K562 (cell line): ENCODE results near the gene JPH3. TPM values are rescaled to one million over a fixed set of nuclear protein-coding genes. Genes with fewer than 3 reads are reported as not detected.

Experiments used
- ATAC-seq: fragments of 200-7000 bp; cut with Tn5 transposase; 3 replicates; pipeline ENCODE4 v1.9.1; 2020; ENCODE audit warnings: moderate library complexity
- BruUV-seq: library from RNA; stranded (reverse); fragments of 400-500 nt; replicated peaks from 2 replicates; lab custom pipeline; 2021; lab: Mats Ljungman, UMichigan
- CTCF ChIA-PET: fragments of 300-600 bp; formaldehyde crosslinking; extraction: SDS; loops from one replicate; lab custom pipeline; 2021; ENCODE audit warnings: low intra/inter-chr PET ratio; lab: Yijun Ruan, JAX
- POLR2A ChIA-PET: fragments of 300-600, 350-650 bp; sonication (Branson Sonifier 250); formaldehyde crosslinking; extraction: SDS; loops from one replicate; lab custom pipeline; 2021; ENCODE audit warnings: antibody characterized with exemption, inconsistent platforms; lab: Yijun Ruan, JAX
- DNase-seq, 4 experiments: peaks; one replicate each; pipeline versions ENCODE4 v3.0.0 to v3.0.0-alpha.2; 2011 to 2018; ENCODE audit warnings: low spot score in 3 of 4, mixed read lengths in 3 of 4; ENCODE audit errors: extremely low read depth in 1 of 4
- FAIRE-seq: peaks from 2 replicates; lab custom pipeline; 2011; peaks lifted over from hg19 to GRCh38; lab: Jason Lieb, UNC
- H2AFZ ChIP-seq: 2 replicates; pipeline ENCODE4 v1.6.0; 2011; ENCODE audit warnings: low read depth, low read length, control low read depth, inconsistent platforms
- H3K27ac ChIP-seq: fragments of 200-600 bp; 3 replicates; pipeline ENCODE4 v1.8.0; 2011; ENCODE audit warnings: low read depth, mild to moderate bottlenecking, control low read depth, inconsistent platforms, low read length, moderate library complexity, mixed read lengths; ENCODE audit errors: extremely low read depth
- H3K27me3 ChIP-seq, 2 experiments: fragments of 300-600 bp in 1 of 2; 2 replicates in 1 of 2; 3 replicates in 1 of 2; pipeline versions ENCODE4 v1.6.0 to v1.8.0; 2011; ENCODE audit warnings: inconsistent platforms in 2 of 2, low read length in 2 of 2, mild to moderate bottlenecking in 1 of 2, mixed read lengths in 1 of 2, moderate library complexity in 1 of 2; ENCODE audit not compliant: control insufficient read depth in 2 of 2, insufficient read depth in 2 of 2
- H3K36me3 ChIP-seq: fragments of 300-600 bp; 3 replicates; pipeline ENCODE4 v1.8.0; 2011; ENCODE audit warnings: mild to moderate bottlenecking, low read length, inconsistent platforms; ENCODE audit not compliant: control insufficient read depth, insufficient read depth
- H3K4me1 ChIP-seq, 2 experiments: fragments of 200-600 bp in 1 of 2; replicated peaks in 1 of 2; 2 replicates in 1 of 2; 3 replicates in 1 of 2; pipeline versions ENCODE4 v1.5.1 to v1.8.0; 2011; ENCODE audit warnings: inconsistent platforms in 2 of 2, low read length in 2 of 2, mild to moderate bottlenecking in 1 of 2, mixed read lengths in 1 of 2, moderate library complexity in 1 of 2; ENCODE audit not compliant: control insufficient read depth in 2 of 2, insufficient read depth in 2 of 2
- H3K4me2 ChIP-seq: 2 replicates; pipeline ENCODE4 v1.6.1; 2011; ENCODE audit warnings: low read length, control low read depth, inconsistent platforms, mixed read lengths; ENCODE audit not compliant: insufficient read depth
- H3K4me3 ChIP-seq: fragments of 200-600 bp; sonication (generic), shearing (Covaris generic); 2 replicates; pipeline ENCODE4 v1.5.1; 2016; ENCODE audit warnings: control low read depth, inconsistent platforms
- H3K79me2 ChIP-seq: fragments of 200-600 bp; 3 replicates; pipeline ENCODE4 v1.8.0; 2011; ENCODE audit warnings: low read length, inconsistent platforms; ENCODE audit not compliant: control insufficient read depth, insufficient read depth
- H3K9ac ChIP-seq, 2 experiments: 2 replicates each; pipeline versions ENCODE4 v1.6.0 to v1.6.1; 2011; ENCODE audit warnings: low read depth in 2 of 2, low read length in 2 of 2, control low read depth in 1 of 2, inconsistent platforms in 1 of 2, mild to moderate bottlenecking in 1 of 2, mixed read lengths in 1 of 2; ENCODE audit not compliant: insufficient read depth in 1 of 2
- H3K9me1 ChIP-seq: one replicate; pipeline ENCODE4 v1.6.0; 2011; ENCODE audit warnings: inconsistent platforms, mild to moderate bottlenecking, low read length, moderate library complexity; ENCODE audit not compliant: control insufficient read depth, insufficient read depth
- H3K9me3 ChIP-seq: replicated peaks from 2 replicates; pipeline ENCODE4 v1.5.1; 2011; ENCODE audit warnings: low read depth, low read length, inconsistent platforms; ENCODE audit not compliant: control insufficient read depth, insufficient read depth
- H4K20me1 ChIP-seq: replicated peaks from 2 replicates; pipeline ENCODE4 v1.6.1; 2011; ENCODE audit warnings: low read length, inconsistent platforms, mixed read lengths; ENCODE audit not compliant: control insufficient read depth, insufficient read depth
- ADNP ChIP-seq: fragments of 200-800 bp; sonication (Bioruptor generic); IDR thresholded peaks from 2 replicates; pipeline ENCODE4 v1.6.1; 2016; ENCODE audit warnings: missing genetic modification characterization, missing compliant biosample characterization
- CBX8 ChIP-seq: fragments of 200-600 bp; sonication (generic); IDR thresholded peaks from 2 replicates; pipeline ENCODE4 v1.6.1; 2012; ENCODE audit warnings: borderline replicate concordance, mixed run types, low read depth, mild to moderate bottlenecking, moderate library complexity, mixed read lengths, low read length, control low read depth, inconsistent platforms; ENCODE audit not compliant: poor library complexity, severe bottlenecking; ENCODE audit errors: extremely low read depth
- CEBPB ChIP-seq: fragments of 450-650 bp; IDR thresholded peaks from 2 replicates; pipeline ENCODE4 v1.6.1; 2016; ENCODE audit warnings: missing genetic modification characterization, missing compliant biosample characterization
- E2F8 ChIP-seq: fragments of 450-650 bp; IDR thresholded peaks from 2 replicates; pipeline ENCODE4 v1.7.1; 2018; ENCODE audit warnings: mild to moderate bottlenecking, low read depth; ENCODE audit not compliant: partially characterized antibody
- EZH2 ChIP-seq: IDR thresholded peaks from 2 replicates; pipeline ENCODE4 v1.6.1; 2012; ENCODE audit warnings: low read depth, mild to moderate bottlenecking, inconsistent platforms, low read length, borderline replicate concordance
- KDM4B ChIP-seq, 2 experiments: fragments of 450-650 bp in 1 of 2; sonication (generic) in 1 of 2; IDR thresholded peaks; 2 replicates each; pipeline ENCODE4 v1.6.1; 2016 to 2017; ENCODE audit warnings: borderline replicate concordance in 2 of 2, antibody characterized with exemption in 1 of 2, low read depth in 1 of 2, mild to moderate bottlenecking in 1 of 2
- MEF2D ChIP-seq: conservative IDR thresholded peaks from 2 replicates; pipeline ENCODE4 v1.6.1; 2016; ENCODE audit warnings: low read depth, missing genetic modification characterization, missing compliant biosample characterization
- MTA3 ChIP-seq: fragments of 450-650 bp; formaldehyde crosslinking; IDR thresholded peaks from 2 replicates; pipeline ENCODE4 v1.6.1; 2017; ENCODE audit warnings: mild to moderate bottlenecking, borderline replicate concordance
- NFE2 ChIP-seq: IDR thresholded peaks from 2 replicates; pipeline ENCODE4 v1.6.1; 2014; ENCODE audit warnings: antibody characterized with exemption, low read depth
- NUFIP1 ChIP-seq: fragments of 450-650 bp; IDR thresholded peaks from 2 replicates; pipeline ENCODE4 v1.6.1; 2018; ENCODE audit not compliant: partially characterized antibody
- PKNOX1 ChIP-seq: fragments of 450-650 bp; IDR thresholded peaks from 2 replicates; pipeline ENCODE4 v1.6.1; 2016
- RBM22 ChIP-seq: fragments of 200-400 bp; formaldehyde crosslinking; IDR thresholded peaks from 2 replicates; pipeline ENCODE4 v1.6.1; 2018; ENCODE audit warnings: low read length, low read depth; ENCODE audit not compliant: poor library complexity, severe bottlenecking
- TAF7 ChIP-seq: fragments of 450-650 bp; IDR thresholded peaks from 2 replicates; pipeline ENCODE4 v1.6.1; 2016; ENCODE audit warnings: missing genetic modification characterization, missing compliant biosample characterization
- TEAD4 ChIP-seq, 2 experiments: sonication (generic) in 1 of 2; formaldehyde crosslinking in 1 of 2; IDR thresholded peaks; 2 replicates each; pipeline versions ENCODE4 v1.6.1 to v1.8.0; 2012 to 2022; ENCODE audit warnings: borderline replicate concordance in 1 of 2, inconsistent platforms in 1 of 2, low read length in 1 of 2, mild to moderate bottlenecking in 1 of 2, missing genetic modification reagents in 1 of 2
- ZBTB9 ChIP-seq: fragments of 450-650 bp; formaldehyde crosslinking; IDR thresholded peaks from 2 replicates; pipeline ENCODE4 v1.4.0; 2020; ENCODE audit warnings: mild to moderate bottlenecking, moderate library complexity
- ZNF197 ChIP-seq: fragments of 200-800 bp; sonication (Bioruptor generic); IDR thresholded peaks from 2 replicates; pipeline ENCODE4 v1.6.1; 2016; ENCODE audit warnings: low read depth, missing genetic modification characterization, missing compliant biosample characterization
- WGBS: fragments of 100-300 bp; shearing (Covaris generic); methylation state at CpG from one replicate; pipeline ENCODE4 v1.1.6; 2016; ENCODE audit warnings: low coverage, mixed read lengths; ENCODE audit not compliant: insufficient coverage; ENCODE audit errors: missing lambda C conversion rate; 5-methylcytosine and 5-hydroxymethylcytosine counted together
- in situ Hi-C: fragments of 300-500 bp; cut with MboI; formaldehyde crosslinking; loops from 4 replicates; pipeline ENCODE4 v1.15.0; 2018; ENCODE audit warnings: inconsistent platforms, mixed read lengths
- intact Hi-C: fragments of 100-400 bp; cut with micrococcal nuclease; formaldehyde crosslinking; loops from 2 replicates; pipeline ENCODE4 v1.14.2; 2022
- polyA plus RNA-seq, 8 experiments: library from polyadenylated mRNA; depleted of rRNA in 4 of 8; stranded (reverse) in 5 of 8; unstranded in 3 of 8; fragments of >200 nt; fragmentation: Nextera tagmentation in 2 of 8; fragmentation: Illumina TruSeq in 1 of 8; extraction: Ambion mirVana in 2 of 8; extraction: Trizol in 1 of 8; gene quantifications; 2 replicates each; pipeline versions ENCODE4 v1.2.1 to v1.2.3, GENCODE V29; 2011 to 2014; ENCODE audit warnings: inconsistent platforms in 1 of 8, missing spikeins in 1 of 8
- total RNA-seq, 7 experiments: library from RNA; depleted of rRNA in 6 of 7; stranded (reverse); fragments of >200 nt in 6 of 7; fragmentation: Illumina TruSeq in 2 of 7; extraction: Trizol in 2 of 7; gene quantifications; 2 replicates each; pipeline versions ENCODE4 v1.2.1 to v1.2.3, GENCODE V29; 2011 to 2021; ENCODE audit warnings: low replicate concordance in 1 of 7

Gene JPH3
- total and polyA plus RNA-seq, 9 of the 15 experiments (the other 6 are each of a cell fraction or from before 2014, with no cell fraction given) = 0.01 TPM; not detected in 8

- intact Hi-C loops = loop anchor here (5.0 kb wide), 1 partner anchor 82 kb away; no protein-coding TSS in a partner anchor
- H3K79me2 ChIP-seq = no peaks in the 10 kb centered on the region
- no peak overlapping the region for H3K9ac ChIP-seq
- H3K4me2 ChIP-seq = no peak overlapping the region
- WGBS = 8% methylated on average over 21 of the region's 22 CpGs
- FAIRE-seq (no peak), DNase-seq (no peak), ATAC-seq (no peak)
- H3K36me3 ChIP-seq = no peaks in the 10 kb centered on the region
- H2AFZ ChIP-seq = no peak overlapping the region
- peaks cover 45 to 79% of the 10 kb centered on the region in 2 experiments for H3K27me3 ChIP-seq
- H3K9me1 ChIP-seq = peaks cover 3% of the 10 kb centered on the region
- H3K27ac ChIP-seq = no peak overlapping the region
- peaks cover 0 to 21% of the 10 kb centered on the region in 2 experiments; a peak in 3 of 5 replicates for H3K4me1 ChIP-seq
- no peak overlapping the region for H3K4me3 ChIP-seq
- no peaks in the 10 kb centered on the region for H3K9me3 ChIP-seq
- BruUV-seq = no TSS peak
- peaks cover 15% of the 10 kb centered on the region; the same call in 1 of the 2 replicates for H4K20me1 ChIP-seq
- POLR2A ChIA-PET = no interaction called here
- CTCF ChIA-PET = no interaction called here
- in situ Hi-C loops = no loop called here
- no peak for TF ChIP-seq TEAD4 (IDR thresholded peaks at IDR 0.05; ENCODE audit: low read length)
- TF ChIP-seq TEAD4 (CRISPR knock-in tag; IDR thresholded peaks at IDR 0.05; ENCODE audit: borderline replicate concordance) = no peak
- TF ChIP-seq TAF7 (tag) = no peak
- no peak for TF ChIP-seq ZNF197
- TF ChIP-seq MTA3 = no peak
- peak; percentile 47 for TF ChIP-seq CBX8
- peak; percentile 53 for TF ChIP-seq CEBPB (tag)
- TF ChIP-seq ZBTB9 (CRISPR knock-in tag) = no peak
- no peak for TF ChIP-seq ADNP (tag)
- TF ChIP-seq RBM22 = no peak
- TF ChIP-seq NUFIP1 = no peak
- no peak for TF ChIP-seq KDM4B (IDR thresholded peaks at IDR 0.05; ENCODE audit: borderline replicate concordance in 2 of 2, low read depth in 1 of 2)
- no peak for TF ChIP-seq NFE2
- no peak for TF ChIP-seq MEF2D (tag)
- no peak for TF ChIP-seq PKNOX1
- TF ChIP-seq EZH2 = peak; percentile 8; the same call in 1 of the 2 replicates
- no peak for TF ChIP-seq E2F8
These were observed 47.4 kb upstream of the JPH3 start for GRCh38 chr16:87554754-87555427.
